Fibroblast of lung (primary cell): ENCODE results near the gene TOP1. TPM values are rescaled to one million over a fixed set of nuclear protein-coding genes. Genes with fewer than 3 reads are reported as not detected.

ENCODE experiments used
- DNase-seq, 2 donors: peaks; one replicate each; pipeline versions ENCODE4 v3.0.0 to v3.0.0-alpha.2; 2010; ENCODE audit warnings: low read depth in 2 of 2
- H2AFZ ChIP-seq: 2 replicates; pipeline ENCODE4 v1.5.1; 2012; ENCODE audit warnings: low read length, control low read depth, inconsistent platforms
- H3K27ac ChIP-seq: 2 replicates; pipeline ENCODE4 v1.5.1; 2011; ENCODE audit warnings: low read length, control low read depth; ENCODE audit not compliant: insufficient read depth
- H3K27me3 ChIP-seq: 2 replicates; pipeline ENCODE4 v1.5.1; 2011; ENCODE audit warnings: mild to moderate bottlenecking, low read length; ENCODE audit not compliant: control insufficient read depth, insufficient read depth
- H3K36me3 ChIP-seq: 2 replicates; pipeline ENCODE4 v1.5.1; 2011; ENCODE audit warnings: low read length; ENCODE audit not compliant: control insufficient read depth, insufficient read depth
- H3K4me1 ChIP-seq: 2 replicates; pipeline ENCODE4 v1.5.1; 2011; ENCODE audit warnings: low read length; ENCODE audit not compliant: control insufficient read depth, insufficient read depth; ENCODE audit errors: extremely low read depth
- H3K4me2 ChIP-seq: 2 replicates; pipeline ENCODE4 v1.5.1; 2011; ENCODE audit warnings: low read length, control low read depth; ENCODE audit not compliant: insufficient read depth; ENCODE audit errors: extremely low read depth
- H3K4me3 ChIP-seq, 4 experiments: fragments of 200-600 bp in 1 of 4; sonication (generic) in 1 of 4; replicated peaks in 1 of 4; 2 replicates each; pipeline ENCODE4 v1.5.1; 2011 to 2016; ENCODE audit warnings: low read length in 4 of 4, low read depth in 3 of 4, mild to moderate bottlenecking in 3 of 4, control low read depth in 2 of 4, inconsistent platforms in 1 of 4, mixed read lengths in 1 of 4; ENCODE audit not compliant: insufficient read depth in 1 of 4; ENCODE audit errors: control extremely low read depth in 1 of 4
- H3K79me2 ChIP-seq: 2 replicates; pipeline ENCODE4 v1.5.1; 2012; ENCODE audit warnings: mild to moderate bottlenecking, low read length, inconsistent platforms; ENCODE audit not compliant: control insufficient read depth, insufficient read depth
- H3K9ac ChIP-seq: 2 replicates; pipeline ENCODE4 v1.5.1; 2011; ENCODE audit warnings: mild to moderate bottlenecking, low read length, control low read depth; ENCODE audit not compliant: insufficient read depth
- H3K9me3 ChIP-seq: 2 replicates; pipeline ENCODE4 v1.5.1; 2012; ENCODE audit warnings: low read depth, low read length; ENCODE audit not compliant: control insufficient read depth, insufficient read depth
- H4K20me1 ChIP-seq: 2 replicates; pipeline ENCODE4 v1.5.1; 2011; ENCODE audit warnings: low read length; ENCODE audit not compliant: control insufficient read depth, insufficient read depth; ENCODE audit errors: extremely low read depth
- CTCF ChIP-seq, 2 donors: IDR thresholded peaks in 1 of 2; conservative IDR thresholded peaks in 1 of 2; 1 replicate in 1 of 2; 2 replicates in 1 of 2; pipeline ENCODE4 v1.5.1; 2011 to 2012; ENCODE audit warnings: low read length in 2 of 2, control low read depth in 1 of 2, inconsistent platforms in 1 of 2, low read depth in 1 of 2, mild to moderate bottlenecking in 1 of 2
- EZH2 ChIP-seq: IDR thresholded peaks from 2 replicates; pipeline ENCODE4 v1.5.1; 2012; ENCODE audit warnings: low read length, control low read depth, mild to moderate bottlenecking; ENCODE audit errors: missing control alignments
- polyA plus RNA-seq, 2 donors: library from polyadenylated mRNA; depleted of rRNA in 1 of 2; stranded (reverse) in 1 of 2; unstranded in 1 of 2; fragments of >200 nt; gene quantifications; 2 replicates each; pipeline ENCODE4 v1.2.1, GENCODE V29; 2011 to 2012; ENCODE audit warnings: missing spikeins in 1 of 2
- total RNA-seq: library from RNA; depleted of rRNA; stranded (reverse); fragments of >200 nt; gene quantifications from 2 replicates; pipeline ENCODE4 v1.2.1, GENCODE V29; 2014

TOP1 gene
- total and polyA plus RNA-seq, 2 donors (not counting 1 experiment from before 2014, with no cell fraction given): 18.4 to 35.3 TPM

DNA sequence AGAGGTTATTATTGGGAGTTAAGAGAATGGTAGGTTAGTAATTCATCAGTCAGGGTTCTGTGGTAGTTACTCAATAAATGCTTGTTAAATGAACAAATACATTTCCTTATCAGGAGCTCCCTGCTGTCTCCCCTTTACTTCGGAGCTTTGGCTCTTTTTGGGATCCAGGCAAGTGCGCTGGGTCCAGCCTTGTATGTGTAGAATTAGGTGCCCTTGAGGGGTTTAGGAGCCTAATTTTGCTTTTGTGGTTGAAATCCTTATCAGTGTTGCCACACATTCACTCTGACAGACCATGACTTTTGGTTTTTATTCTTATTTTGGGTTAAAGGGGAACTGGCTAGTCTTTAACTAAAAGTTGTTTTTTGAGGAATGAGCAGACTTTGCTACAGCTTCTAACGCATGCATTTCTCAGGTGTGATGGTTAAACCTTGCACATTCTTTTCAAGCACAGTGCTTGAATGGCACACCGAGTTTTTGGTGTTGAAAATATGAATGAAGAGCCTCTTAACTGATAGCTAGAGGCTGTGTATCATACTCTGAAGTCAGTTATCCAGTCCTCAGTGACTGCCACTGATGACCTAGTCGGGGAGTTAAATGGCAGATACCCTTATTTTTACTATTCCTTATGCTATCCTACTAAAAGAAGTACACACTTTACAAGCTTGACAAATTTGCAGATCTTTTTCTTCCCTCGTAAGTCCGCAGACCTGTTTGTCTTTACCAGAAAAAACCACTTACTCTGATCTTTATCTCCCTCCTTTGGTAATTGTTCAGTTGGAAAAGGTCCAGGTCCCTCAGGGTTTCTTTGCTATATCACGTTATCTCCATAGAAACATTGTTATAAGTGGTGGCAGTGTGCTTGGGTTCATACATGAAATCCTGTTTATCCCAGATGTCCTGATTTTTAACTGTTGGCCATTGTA, 58.0 kb downstream of the TOP1 start:
- H2AFZ ChIP-seq: no peak overlapping the region
- no peak overlapping the region for H3K9ac ChIP-seq
- H4K20me1 ChIP-seq: no peaks in the 10 kb centered on the region
- peaks cover 9% of the 10 kb centered on the region for H3K36me3 ChIP-seq
- DNase-seq: no peak
- TF ChIP-seq EZH2: no peak
- no peak for TF ChIP-seq CTCF (conservative IDR thresholded peaks at IDR 0.05 in 1 of 2, IDR thresholded peaks at IDR 0.05 in 1 of 2; ENCODE audit: low read depth in 1 of 2, low read length in 2 of 2)
- no peaks in the 10 kb centered on the region for H3K27me3 ChIP-seq
- H3K79me2 ChIP-seq: peaks cover 2% of the 10 kb centered on the region
- no peak overlapping the region for H3K27ac ChIP-seq
- no peaks in the 10 kb centered on the region for H3K4me1 ChIP-seq
- no peaks in the 10 kb centered on the region for H3K9me3 ChIP-seq
- H3K4me2 ChIP-seq: no peak overlapping the region
- no peak overlapping the region for H3K4me3 ChIP-seq

DNA sequence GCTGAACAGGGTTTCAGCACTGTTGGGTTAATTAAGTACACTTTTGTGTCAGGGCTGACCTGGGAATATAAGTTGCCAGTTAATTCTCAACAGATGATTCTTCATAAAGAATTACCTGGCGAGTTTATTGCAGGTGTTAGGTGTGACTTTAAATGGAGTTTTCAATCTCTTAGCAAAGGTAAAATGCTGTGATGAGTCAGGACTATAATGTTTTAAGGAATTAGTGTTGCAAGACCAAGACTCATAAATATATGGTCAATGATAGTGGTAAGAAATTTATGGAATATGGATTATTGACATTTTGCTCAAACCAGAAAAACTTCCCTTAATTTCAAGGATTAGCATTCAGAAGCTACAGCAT, 58.7 kb downstream of the TOP1 start:
- H2AFZ ChIP-seq: no peak overlapping the region
- TF ChIP-seq CTCF (conservative IDR thresholded peaks at IDR 0.05 in 1 of 2, IDR thresholded peaks at IDR 0.05 in 1 of 2; ENCODE audit: low read depth in 1 of 2, low read length in 2 of 2) (no peak), EZH2 (no peak)
- H4K20me1 ChIP-seq: no peaks in the 10 kb centered on the region
- no peaks in the 10 kb centered on the region for H3K9me3 ChIP-seq
- no peak for DNase-seq
- H3K9ac ChIP-seq: no peak overlapping the region
- peaks cover 2% of the 10 kb centered on the region for H3K79me2 ChIP-seq
- peaks cover 7% of the 10 kb centered on the region for H3K36me3 ChIP-seq
- H3K27ac ChIP-seq: no peak overlapping the region
- H3K4me1 ChIP-seq: no peaks in the 10 kb centered on the region
- H3K27me3 ChIP-seq: no peaks in the 10 kb centered on the region
- H3K4me2 ChIP-seq: no peak overlapping the region
- H3K4me3 ChIP-seq: no peak overlapping the region

- Histone ChIP-seq H3K4me2 (no peak overlapping the region), H3K9me3 (no peaks in the 10 kb centered on the region), H3K4me1 (no peaks in the 10 kb centered on the region), H4K20me1 (no peaks in the 10 kb centered on the region), H3K9ac (no peak overlapping the region), H3K79me2 (peaks cover 2% of the 10 kb centered on the region), H3K27ac (no peak overlapping the region), H3K27me3 (no peaks in the 10 kb centered on the region), H2AFZ (no peak overlapping the region), H3K36me3 (peaks cover 6% of the 10 kb centered on the region), H3K4me3 (no peak overlapping the region)
- TF ChIP-seq EZH2 (no peak), CTCF (conservative IDR thresholded peaks at IDR 0.05 in 1 of 2, IDR thresholded peaks at IDR 0.05 in 1 of 2; ENCODE audit: low read depth in 1 of 2, low read length in 2 of 2) (no peak)
- no peak for DNase-seq
These were observed 59.2 kb downstream of the TOP1 start for GRCh38 chr20:41087777-41088176.
